ENCODE data around the gene SPAAR.
A peak's percentile ranks its signal among the peaks of the same experiment; 100 is the strongest.
"Not testable (repeated sequence)": the region's sequence is repeated elsewhere in the genome, so short reads cannot be mapped to it uniquely, and the experiment has no call there.

SPAAR gene

GRCh38 chr9:35905051-35905781 is 4.1 kb upstream of the SPAAR start:
- no peak for DNase-seq

GRCh38 chr9:35905912-35906679 is 3.2 kb upstream of the SPAAR start, which contains the start of gene HRCT1:
Gene HRCT1, plus strand, starts transcription at chr9:35906202. Its CDS starts 86 bp downstream, at chr9:35906288.
- DNase-seq, result peak; percentile 26

GRCh38 chr9:35906923-35907699 is 2.2 kb upstream of the SPAAR start:
- no peak for DNase-seq

GRCh38 chr9:35907711-35908503 is 1.4 kb upstream of the SPAAR start:
- peak; percentile 50 for DNase-seq

GRCh38 chr9:35908504-35909125 is 675 bp upstream of the SPAAR start:
- DNase-seq, result no peak

GRCh38 chr9:35909687-35910612 is 660 bp downstream of the SPAAR start:
- DNase-seq, result no peak

GRCh38 chr9:35910613-35911359 is 1.5 kb downstream of the SPAAR start:
- peak; percentile 75 for DNase-seq

- no peak for DNase-seq
Observed at GRCh38 chr9:35911690-35912089, 2.4 kb downstream of the SPAAR start.

GRCh38 chr9:35912791-35913400 is 3.6 kb downstream of the SPAAR start:
- DNase-seq, result no peak

GRCh38 chr9:35913429-35913828 is 4.1 kb downstream of the SPAAR start:
- not testable (repeated sequence) for DNase-seq

- DNase-seq, result peak; percentile 83
Observed at GRCh38 chr9:35914301-35914807, 5.1 kb downstream of the SPAAR start.

GRCh38 chr9:35915681-35916294 is 6.5 kb downstream of the SPAAR start:
- no peak for DNase-seq

GRCh38 chr9:35917261-35917660 is 8.0 kb downstream of the SPAAR start:
- DNase-seq, result no peak

- DNase-seq, result peak; percentile 36
Observed at GRCh38 chr9:35918780-35919179, 9.5 kb downstream of the SPAAR start.

- no peak for DNase-seq
Observed at GRCh38 chr9:35919212-35920008, 10.1 kb downstream of the SPAAR start.

- no peak for DNase-seq
Observed at GRCh38 chr9:35920051-35920620, 10.8 kb downstream of the SPAAR start.

GRCh38 chr9:35923598-35923926 is 14.3 kb downstream of the SPAAR start:
- no peak for DNase-seq

All from hematopoietic multipotent progenitor cell treated with erythropoietin and hydrocortisone succinate and interleukin-3 and kit ligand, for 6 days (in vitro differentiated cells).